ENCODE results near the gene DACT3.
A peak's percentile ranks its signal among the peaks of the same experiment; 100 is the strongest.

DACT3 gene

GRCh38 chr19:46610413-46610775, 50.6 kb downstream of the DACT3 start:
- DNase-seq = no peak

- no peak for DNase-seq
These were observed 51.2 kb downstream of the DACT3 start for GRCh38 chr19:46609511-46610412.

GRCh38 chr19:46608581-46609345, 52.2 kb downstream of the DACT3 start:
- no peak for DNase-seq

- no peak for DNase-seq
These were observed 52.8 kb downstream of the DACT3 start for GRCh38 chr19:46608178-46608577.

- no peak for DNase-seq
These were observed 53.5 kb downstream of the DACT3 start for GRCh38 chr19:46607448-46607841.

GRCh38 chr19:46606681-46607447, 54.1 kb downstream of the DACT3 start:
- DNase-seq = no peak

- DNase-seq = no peak
These were observed 55.0 kb downstream of the DACT3 start for GRCh38 chr19:46606019-46606418.

- DNase-seq = no peak
These were observed 55.6 kb downstream of the DACT3 start for GRCh38 chr19:46605356-46605821.

GRCh38 chr19:46604781-46605355, 56.1 kb downstream of the DACT3 start:
- DNase-seq = no peak

GRCh38 chr19:46603752-46604231, 57.2 kb downstream of the DACT3 start:
- no peak for DNase-seq

- no peak for DNase-seq
These were observed 57.8 kb downstream of the DACT3 start for GRCh38 chr19:46603195-46603637.

GRCh38 chr19:46602392-46603194, 58.4 kb downstream of the DACT3 start:
- no peak for DNase-seq

GRCh38 chr19:46601318-46602224, 59.4 kb downstream of the DACT3 start, which contains the start of gene CALM3:
Gene CALM3, plus strand, starts transcription at chr19:46601330. Its CDS starts 105 bp downstream, at chr19:46601435.
- no peak for DNase-seq

GRCh38 chr19:46600384-46601317, 60.3 kb downstream of the DACT3 start:
- DNase-seq = peak; percentile 89 to 92

- DNase-seq = no peak
These were observed 61.1 kb downstream of the DACT3 start for GRCh38 chr19:46599716-46600373.

- DNase-seq = no peak
These were observed 62.5 kb downstream of the DACT3 start for GRCh38 chr19:46598372-46598917.
